ENCODE data around the gene MEP1A. TPM values are rescaled to one million over a fixed set of nuclear protein-coding genes. Genes with fewer than 3 reads are reported as not detected.

The MEP1A gene
- total and polyA plus RNA-seq, 2 donors (not counting 3 experiments of a cell fraction or from before 2014, with no cell fraction given): not detected

- dilution Hi-C loops (cut with MboI; ENCODE audit: extremely low pct_ligation_motif_present, low sequenced_read_pairs) (no loop called here), intact Hi-C loops (cut with micrococcal nuclease) (no loop called here)
- CTCF ChIA-PET: no interaction called here
Observed at GRCh38 chr6:46882645-46883044, 89.5 kb downstream of the MEP1A start.

More at GRCh38 chr6:46882645-46883044, 89.5 kb downstream of the MEP1A start:
- BruUV-seq (replicated peaks): no TSS peak
- no peak for DNase-seq (ENCODE audit: low read depth, low spot score)
- Histone ChIP-seq H3K9me3 (replicated peaks; ENCODE audit: control insufficient read depth, insufficient read depth, low read length) (no peaks in the 10 kb centered on the region), H4K20me1 (replicated peaks; ENCODE audit: control insufficient read depth, extremely low read depth, insufficient read depth, low read length) (no peaks in the 10 kb centered on the region), H3K79me2 (ENCODE audit: control insufficient read depth, insufficient read depth, low read length) (no peaks in the 10 kb centered on the region), H3K36me3 (ENCODE audit: control insufficient read depth in 2 of 2, extremely low read depth in 1 of 2, insufficient read depth in 2 of 2, low read length in 2 of 2) (peaks cover 7 to 31% of the 10 kb centered on the region in 2 experiments), H3K4me3 (replicated peaks in 1 of 3; ENCODE audit: insufficient read depth in 1 of 3, low read depth in 1 of 3, low read length in 3 of 3) (no peak overlapping the region), H3K4me1 (ENCODE audit: control insufficient read depth, extremely low read depth, insufficient read depth, low read length) (peaks cover under 1% of the 10 kb centered on the region), H3K9me1 (replicated peaks; ENCODE audit: control insufficient read depth, extremely low read depth, insufficient read depth, low read length) (no peaks in the 10 kb centered on the region), H3K9ac (replicated peaks; ENCODE audit: extremely low read depth, insufficient read depth, low read length) (no peak overlapping the region), H3K27me3 (ENCODE audit: control insufficient read depth in 2 of 2, insufficient read depth in 2 of 2, low read length in 2 of 2) (peaks cover 0 to 3% of the 10 kb centered on the region in 2 experiments), H3K4me2 (ENCODE audit: insufficient read depth, low read length) (no peak overlapping the region), H2AFZ (ENCODE audit: low read depth, low read length) (no peak overlapping the region), H3K27ac (ENCODE audit: insufficient read depth, low read depth, low read length) (no peak overlapping the region)
- no peak for FAIRE-seq
- POLR2A ChIA-PET: no interaction called here
- TF ChIP-seq POLR2A (IDR thresholded peaks at IDR 0.05; ENCODE audit: low read depth, low read length): no peak
- no peak for TF ChIP-seq POLR2AphosphoS5 (IDR thresholded peaks at IDR 0.05; ENCODE audit: insufficient read depth, low read depth, low read length)
- no peak for TF ChIP-seq GATA2 (IDR thresholded peaks at IDR 0.05; ENCODE audit: insufficient read depth, insufficient read length, low read depth, low read length)
- no peak for TF ChIP-seq MYC (IDR thresholded peaks at IDR 0.05; ENCODE audit: low read depth, low read length)
- no peak for TF ChIP-seq EZH2 (IDR thresholded peaks at IDR 0.05; ENCODE audit: borderline replicate concordance, low read depth, low read length, severe bottlenecking)
- TF ChIP-seq FOS (IDR thresholded peaks at IDR 0.05; ENCODE audit: borderline replicate concordance, insufficient read depth, low read length): no peak
- no peak for TF ChIP-seq MAX (IDR thresholded peaks at IDR 0.05; ENCODE audit: insufficient read depth, insufficient read length)
- TF ChIP-seq, protein P1, sequence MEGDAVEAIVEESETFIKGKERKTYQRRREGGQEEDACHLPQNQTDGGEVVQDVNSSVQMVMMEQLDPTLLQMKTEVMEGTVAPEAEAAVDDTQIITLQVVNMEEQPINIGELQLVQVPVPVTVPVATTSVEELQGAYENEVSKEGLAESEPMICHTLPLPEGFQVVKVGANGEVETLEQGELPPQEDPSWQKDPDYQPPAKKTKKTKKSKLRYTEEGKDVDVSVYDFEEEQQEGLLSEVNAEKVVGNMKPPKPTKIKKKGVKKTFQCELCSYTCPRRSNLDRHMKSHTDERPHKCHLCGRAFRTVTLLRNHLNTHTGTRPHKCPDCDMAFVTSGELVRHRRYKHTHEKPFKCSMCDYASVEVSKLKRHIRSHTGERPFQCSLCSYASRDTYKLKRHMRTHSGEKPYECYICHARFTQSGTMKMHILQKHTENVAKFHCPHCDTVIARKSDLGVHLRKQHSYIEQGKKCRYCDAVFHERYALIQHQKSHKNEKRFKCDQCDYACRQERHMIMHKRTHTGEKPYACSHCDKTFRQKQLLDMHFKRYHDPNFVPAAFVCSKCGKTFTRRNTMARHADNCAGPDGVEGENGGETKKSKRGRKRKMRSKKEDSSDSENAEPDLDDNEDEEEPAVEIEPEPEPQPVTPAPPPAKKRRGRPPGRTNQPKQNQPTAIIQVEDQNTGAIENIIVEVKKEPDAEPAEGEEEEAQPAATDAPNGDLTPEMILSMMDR (IDR thresholded peaks at IDR 0.05; ENCODE audit: extremely low read depth in 1 of 2, insufficient read depth in 1 of 2, low read depth in 1 of 2, low read length in 2 of 2): no peak
- TF ChIP-seq JUN (IDR thresholded peaks at IDR 0.05; ENCODE audit: borderline replicate concordance, insufficient read depth, insufficient read length, low read depth): no peak

All from endothelial cell of umbilical vein (primary cell).